GM12878 (cell line): ENCODE measurements around the gene TSPO. TPM values are rescaled to one million over a fixed set of nuclear protein-coding genes. Genes with fewer than 3 reads are reported as not detected.
A peak's percentile ranks its signal among the peaks of the same experiment; 100 is the strongest.

Experiments used
- ATAC-seq: fragments of 200-7000 bp; cut with Tn5 transposase; 3 replicates; pipeline ENCODE4 v1.9.1; 2020; ENCODE audit warnings: mild to moderate bottlenecking, moderate library complexity
- BruUV-seq: library from RNA; stranded (reverse); fragments of 400-500 nt; replicated peaks from 2 replicates; lab custom pipeline; 2021; lab: Mats Ljungman, UMichigan
- CTCF ChIA-PET: fragments of 300-600 bp; sonication (Branson Sonifier 250); formaldehyde crosslinking; extraction: SDS; loops from one replicate; lab custom pipeline; 2021; ENCODE audit warnings: inconsistent platforms; lab: Yijun Ruan, JAX
- POLR2A ChIA-PET: fragments of 350-600 bp; formaldehyde crosslinking; extraction: SDS; loops from one replicate; lab custom pipeline; 2021; ENCODE audit warnings: inconsistent platforms; lab: Charles Lee
- RAD21 ChIA-PET: fragments of 300-600 bp; sonication (Branson Sonifier 250); formaldehyde crosslinking; loops from one replicate; lab custom pipeline; 2023; ENCODE audit warnings: antibody characterized with exemption; ENCODE audit not compliant: unreplicated experiment; lab: Charles Lee
- SMC1A ChIA-PET: fragments of 300-600 bp; sonication (Branson Sonifier 250); formaldehyde crosslinking; loops from one replicate; lab custom pipeline; 2023; ENCODE audit not compliant: unreplicated experiment, uncharacterized antibody; lab: Charles Lee
- DNase-seq: peaks from one replicate; pipeline ENCODE4 v3.0.0-alpha.2; 2011; ENCODE audit warnings: low read depth, low spot score
- FAIRE-seq: peaks from 3 replicates; lab custom pipeline; 2011; peaks lifted over from hg19 to GRCh38; lab: Jason Lieb, UNC
- H2AFZ ChIP-seq: 2 replicates; pipeline ENCODE4 v1.6.0; 2011; ENCODE audit warnings: low read depth, low read length, control low read depth; ENCODE audit not compliant: control insufficient read depth
- H3K27ac ChIP-seq: 2 replicates; pipeline ENCODE4 v1.5.1; 2011; ENCODE audit warnings: control low read depth; ENCODE audit not compliant: control insufficient read depth, insufficient read depth
- H3K27me3 ChIP-seq, 2 experiments: replicated peaks in 1 of 2; 2 replicates each; pipeline versions ENCODE4 v1.6.0 to v1.6.1; 2011; ENCODE audit warnings: low read length in 1 of 2; ENCODE audit not compliant: control insufficient read depth in 2 of 2, insufficient read depth in 2 of 2
- H3K36me3 ChIP-seq, 2 experiments: 2 replicates each; pipeline ENCODE4 v1.5.1; 2011; ENCODE audit warnings: low read length in 1 of 2; ENCODE audit not compliant: control insufficient read depth in 2 of 2, insufficient read depth in 2 of 2
- H3K4me1 ChIP-seq: 2 replicates; pipeline ENCODE4 v1.6.1; 2011; ENCODE audit warnings: mild to moderate bottlenecking, low read length, moderate library complexity, mixed read lengths; ENCODE audit not compliant: control insufficient read depth, insufficient read depth
- H3K4me2 ChIP-seq: 2 replicates; pipeline ENCODE4 v1.6.0; 2011; ENCODE audit warnings: control low read depth; ENCODE audit not compliant: control insufficient read depth, insufficient read depth
- H3K4me3 ChIP-seq: fragments of 200-600 bp; sonication (generic); 2 replicates; pipeline ENCODE4 v1.5.1; 2016
- H3K79me2 ChIP-seq: 2 replicates; pipeline ENCODE4 v1.6.0; 2011; ENCODE audit warnings: low read length; ENCODE audit not compliant: control insufficient read depth, insufficient read depth
- H3K9ac ChIP-seq: 2 replicates; pipeline ENCODE4 v1.8.0; 2011; ENCODE audit warnings: low read length, control low read depth, mixed read lengths; ENCODE audit not compliant: control insufficient read depth, insufficient read depth
- H3K9me3 ChIP-seq: replicated peaks from 3 replicates; pipeline ENCODE4 v1.5.1; 2011; ENCODE audit warnings: mild to moderate bottlenecking, low read length; ENCODE audit not compliant: control insufficient read depth, insufficient read depth
- H4K20me1 ChIP-seq: 2 replicates; pipeline ENCODE4 v1.6.0; 2011; ENCODE audit not compliant: control insufficient read depth, insufficient read depth
- BACH1 ChIP-seq: fragments of 450-650 bp; IDR thresholded peaks from 2 replicates; pipeline ENCODE4 v1.6.1; 2017; ENCODE audit warnings: mild to moderate bottlenecking, borderline replicate concordance
- BRCA1 ChIP-seq: IDR thresholded peaks from 2 replicates; pipeline ENCODE4 v1.6.1; 2011; ENCODE audit warnings: low read depth, low read length, improper control_type of control experiment
- CBX5 ChIP-seq: sonication (generic); IDR thresholded peaks from 2 replicates; pipeline ENCODE4 v1.6.1; 2016; ENCODE audit warnings: low read depth, moderate library complexity, mild to moderate bottlenecking, inconsistent platforms
- DPF2 ChIP-seq: fragments of 450-650 bp; IDR thresholded peaks from 2 replicates; pipeline ENCODE4 v1.6.1; 2017; ENCODE audit warnings: mild to moderate bottlenecking
- KAT2A ChIP-seq: conservative IDR thresholded peaks from 2 replicates; pipeline ENCODE4 v1.6.1; 2011; ENCODE audit warnings: low read depth, low read length; ENCODE audit not compliant: control insufficient read depth
- LARP7 ChIP-seq: fragments of 450-650 bp; IDR thresholded peaks from 2 replicates; pipeline ENCODE4 v1.6.1; 2017; ENCODE audit warnings: mild to moderate bottlenecking
- MEF2A ChIP-seq: IDR thresholded peaks from 2 replicates; pipeline ENCODE4 v1.6.1; 2011; ENCODE audit warnings: low read depth, mild to moderate bottlenecking, low read length, moderate library complexity; ENCODE audit not compliant: insufficient read depth
- MEF2B ChIP-seq: fragments of 450-650 bp; IDR thresholded peaks from 2 replicates; pipeline ENCODE4 v1.6.1; 2018; ENCODE audit warnings: mild to moderate bottlenecking, moderate library complexity; ENCODE audit not compliant: partially characterized antibody, poor library complexity, severe bottlenecking
- NR2F1 ChIP-seq: fragments of 450-650 bp; conservative IDR thresholded peaks from 2 replicates; pipeline ENCODE4 v1.6.1; 2017; ENCODE audit warnings: mild to moderate bottlenecking
- PML ChIP-seq: IDR thresholded peaks from 2 replicates; pipeline ENCODE4 v1.6.1; 2012; ENCODE audit warnings: low read length, inconsistent platforms
- SMARCA5 ChIP-seq: fragments of 450-650 bp; IDR thresholded peaks from 2 replicates; pipeline ENCODE4 v1.6.1; 2017; ENCODE audit warnings: mild to moderate bottlenecking
- SPI1 ChIP-seq: IDR thresholded peaks from 2 replicates; pipeline ENCODE4 v1.6.1; 2011; ENCODE audit warnings: low read depth, mild to moderate bottlenecking, low read length, moderate library complexity, borderline replicate concordance; ENCODE audit not compliant: insufficient read depth
- TAF1 ChIP-seq: IDR thresholded peaks from 2 replicates; pipeline ENCODE4 v1.6.1; 2011; ENCODE audit warnings: mild to moderate bottlenecking, low read depth, low read length, borderline replicate concordance
- WRNIP1 ChIP-seq: IDR thresholded peaks from 2 replicates; pipeline ENCODE4 v1.6.1; 2011; ENCODE audit warnings: low read depth, low read length, improper control_type of control experiment, borderline replicate concordance
- ZNF274 ChIP-seq: IDR thresholded peaks from one replicate; pipeline ENCODE4 v1.8.0; 2011; ENCODE audit not compliant: insufficient read length, insufficient read depth
- WGBS: methylation state at CpG from one replicate; pipeline ENCODE4 v1.1.6; 2016; ENCODE audit warnings: low lambda C conversion rate; ENCODE audit not compliant: insufficient replicate concordance, insufficient coverage; ENCODE audit errors: missing lambda C conversion rate; 5-methylcytosine and 5-hydroxymethylcytosine counted together
- in situ Hi-C: fragments of 300-500 bp; cut with MboI; formaldehyde crosslinking; loops from 9 replicates; pipeline ENCODE4 v1.14.3; 2018; ENCODE audit warnings: mixed read lengths
- intact Hi-C: fragments of 100-400 bp; cut with micrococcal nuclease; formaldehyde crosslinking; loops from one replicate; pipeline ENCODE4 v1.14.2; 2022; ENCODE audit not compliant: unreplicated experiment
- polyA plus RNA-seq, 11 experiments: library from polyadenylated mRNA; depleted of rRNA in 4 of 11; unstranded in 6 of 11; stranded (reverse) in 5 of 11; fragments of >200 nt; fragmentation: Nextera tagmentation in 4 of 11; fragmentation: Illumina TruSeq in 1 of 11; extraction: Ambion mirVana in 4 of 11; extraction: Trizol in 1 of 11; gene quantifications; 1 replicate in 1 of 11; 2 replicates in 10 of 11; pipeline versions ENCODE4 v1.2.1 to v1.2.3, GENCODE V29; 2011 to 2016; ENCODE audit warnings: inconsistent platforms in 2 of 11, missing spikeins in 2 of 11, low read depth in 1 of 11
- total RNA-seq, 4 experiments: library from RNA; depleted of rRNA in 3 of 4; stranded (reverse); fragments of >200 nt in 3 of 4; fragmentation: Illumina TruSeq in 1 of 4; extraction: Trizol in 1 of 4; gene quantifications; 2 replicates each; pipeline versions ENCODE4 v1.2.1 to v1.2.3, GENCODE V29; 2013 to 2021
- TF ChIP-seq, protein P1 (sequence below): IDR thresholded peaks from 2 replicates; pipeline ENCODE4 v1.6.1; 2011; ENCODE audit warnings: mild to moderate bottlenecking, low read depth, low read length, moderate library complexity; ENCODE audit not compliant: insufficient replicate concordance
- TF ChIP-seq, protein P2 (sequence below): fragments of 450-650 bp; IDR thresholded peaks from 2 replicates; pipeline ENCODE4 v1.6.1; 2016; ENCODE audit warnings: mild to moderate bottlenecking, moderate library complexity, borderline replicate concordance

TSPO gene
- total and polyA plus RNA-seq, 10 of the 15 experiments (the other 5 are each of a cell fraction or from before 2014, with no cell fraction given), result 1.4 to 50.5 (median 18.8) TPM

DNA sequence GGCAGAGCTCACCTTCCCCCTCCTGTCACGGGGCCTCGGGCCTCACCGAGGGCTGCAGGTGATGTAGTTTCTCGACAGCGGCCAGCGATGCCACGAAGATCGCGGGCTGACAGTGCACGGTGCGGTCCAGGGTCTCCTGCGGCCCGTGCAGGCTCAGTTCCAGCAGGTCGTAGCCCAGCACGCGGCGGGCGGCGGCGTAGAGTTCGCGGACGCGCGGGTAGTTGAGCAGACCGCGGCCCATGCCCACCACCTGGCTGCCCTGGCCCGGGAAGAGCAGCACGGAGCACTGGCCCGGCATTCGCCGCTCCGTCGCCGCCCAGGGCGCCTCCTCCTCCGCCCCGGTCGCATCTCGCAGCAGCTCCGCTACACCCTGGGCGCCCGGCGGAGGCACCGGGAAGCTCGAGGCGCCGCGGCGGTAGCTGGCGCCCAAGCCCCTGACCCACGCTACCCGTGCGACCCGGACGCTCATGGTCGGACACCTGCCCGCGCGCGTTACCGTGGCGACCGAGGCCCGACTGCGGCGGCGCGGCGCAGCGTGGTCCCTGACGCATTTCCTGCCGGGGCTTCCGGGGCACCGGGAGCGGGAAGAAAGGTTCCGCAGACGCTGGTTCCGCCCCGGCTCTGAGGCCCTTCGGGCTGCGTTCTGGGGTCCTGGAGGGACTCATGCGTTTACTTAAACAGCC, 8.3 kb upstream of the TSPO start, which contains the start of gene MCAT (continued):
- peak; percentile 57 for TF ChIP-seq DPF2
- TF ChIP-seq SMARCA5, result peak; percentile 69; the same call in 1 of the 2 replicates
- no peak; the same call in 1 of the 2 replicates for TF ChIP-seq BACH1
- TF ChIP-seq NR2F1, result peak; percentile 77
- no peak for TF ChIP-seq KAT2A
- no peak for TF ChIP-seq SPI1
- 0 out of 2 replicates have a peak, but pooled peaks have one; percentile 30 for TF ChIP-seq PML
- TF ChIP-seq, protein P1, sequence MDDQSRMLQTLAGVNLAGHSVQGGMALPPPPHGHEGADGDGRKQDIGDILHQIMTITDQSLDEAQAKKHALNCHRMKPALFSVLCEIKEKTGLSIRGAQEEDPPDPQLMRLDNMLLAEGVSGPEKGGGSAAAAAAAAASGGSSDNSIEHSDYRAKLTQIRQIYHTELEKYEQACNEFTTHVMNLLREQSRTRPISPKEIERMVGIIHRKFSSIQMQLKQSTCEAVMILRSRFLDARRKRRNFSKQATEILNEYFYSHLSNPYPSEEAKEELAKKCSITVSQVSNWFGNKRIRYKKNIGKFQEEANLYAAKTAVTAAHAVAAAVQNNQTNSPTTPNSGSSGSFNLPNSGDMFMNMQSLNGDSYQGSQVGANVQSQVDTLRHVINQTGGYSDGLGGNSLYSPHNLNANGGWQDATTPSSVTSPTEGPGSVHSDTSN, result no peak
- peak; percentile 22 for TF ChIP-seq MEF2B
- no peak for TF ChIP-seq ZNF274

DNA sequence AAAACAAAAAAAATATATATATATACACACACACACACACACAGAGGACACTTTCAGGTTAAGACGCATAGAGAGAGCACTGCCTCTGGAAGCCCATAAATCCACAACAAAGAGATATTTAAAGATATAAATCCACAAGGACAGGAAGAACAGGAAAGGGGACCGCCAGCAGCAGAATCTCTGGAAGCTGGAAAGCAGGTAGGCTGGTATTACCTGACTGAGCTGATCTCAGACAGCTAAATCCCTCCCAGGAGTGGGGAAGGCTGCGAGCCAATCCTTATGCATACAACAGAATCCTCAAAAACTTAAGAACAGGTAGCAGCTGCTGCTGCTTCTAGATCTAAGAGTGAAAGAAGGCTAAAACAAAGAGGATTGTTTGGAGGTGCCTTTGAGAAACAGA, 6.4 kb upstream of the TSPO start:
- WGBS, result 79% methylated on average over 3 of the region's 3 CpGs
- no peaks in the 10 kb centered on the region for H3K27me3 ChIP-seq
- no peak for TF ChIP-seq CBX5
- no peak for TF ChIP-seq WRNIP1
- TF ChIP-seq BRCA1, result no peak
- TF ChIP-seq, protein P2, sequence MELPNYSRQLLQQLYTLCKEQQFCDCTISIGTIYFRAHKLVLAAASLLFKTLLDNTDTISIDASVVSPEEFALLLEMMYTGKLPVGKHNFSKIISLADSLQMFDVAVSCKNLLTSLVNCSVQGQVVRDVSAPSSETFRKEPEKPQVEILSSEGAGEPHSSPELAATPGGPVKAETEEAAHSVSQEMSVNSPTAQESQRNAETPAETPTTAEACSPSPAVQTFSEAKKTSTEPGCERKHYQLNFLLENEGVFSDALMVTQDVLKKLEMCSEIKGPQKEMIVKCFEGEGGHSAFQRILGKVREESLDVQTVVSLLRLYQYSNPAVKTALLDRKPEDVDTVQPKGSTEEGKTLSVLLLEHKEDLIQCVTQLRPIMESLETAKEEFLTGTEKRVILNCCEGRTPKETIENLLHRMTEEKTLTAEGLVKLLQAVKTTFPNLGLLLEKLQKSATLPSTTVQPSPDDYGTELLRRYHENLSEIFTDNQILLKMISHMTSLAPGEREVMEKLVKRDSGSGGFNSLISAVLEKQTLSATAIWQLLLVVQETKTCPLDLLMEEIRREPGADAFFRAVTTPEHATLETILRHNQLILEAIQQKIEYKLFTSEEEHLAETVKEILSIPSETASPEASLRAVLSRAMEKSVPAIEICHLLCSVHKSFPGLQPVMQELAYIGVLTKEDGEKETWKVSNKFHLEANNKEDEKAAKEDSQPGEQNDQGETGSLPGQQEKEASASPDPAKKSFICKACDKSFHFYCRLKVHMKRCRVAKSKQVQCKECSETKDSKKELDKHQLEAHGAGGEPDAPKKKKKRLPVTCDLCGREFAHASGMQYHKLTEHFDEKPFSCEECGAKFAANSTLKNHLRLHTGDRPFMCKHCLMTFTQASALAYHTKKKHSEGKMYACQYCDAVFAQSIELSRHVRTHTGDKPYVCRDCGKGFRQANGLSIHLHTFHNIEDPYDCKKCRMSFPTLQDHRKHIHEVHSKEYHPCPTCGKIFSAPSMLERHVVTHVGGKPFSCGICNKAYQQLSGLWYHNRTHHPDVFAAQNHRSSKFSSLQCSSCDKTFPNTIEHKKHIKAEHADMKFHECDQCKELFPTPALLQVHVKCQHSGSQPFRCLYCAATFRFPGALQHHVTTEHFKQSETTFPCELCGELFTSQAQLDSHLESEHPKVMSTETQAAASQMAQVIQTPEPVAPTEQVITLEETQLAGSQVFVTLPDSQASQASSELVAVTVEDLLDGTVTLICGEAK, result no peak
- TF ChIP-seq LARP7, result no peak
- TF ChIP-seq TAF1, result no peak
- no peak for TF ChIP-seq MEF2A

More for the DNA sequence above, 6.4 kb upstream of the TSPO start:
- Histone ChIP-seq H3K9me3 (no peaks in the 10 kb centered on the region), H3K9ac (no peak overlapping the region), H3K79me2 (peaks cover 7% of the 10 kb centered on the region), H4K20me1 (no peaks in the 10 kb centered on the region), H3K4me1 (peaks cover 17% of the 10 kb centered on the region), H3K4me2 (no peak overlapping the region), H3K4me3 (no peak overlapping the region), H2AFZ (no peak overlapping the region), H3K27ac (no peak overlapping the region), H3K36me3 (no peaks in the 10 kb centered on the region; a peak in 2 of 4 replicates)
- no TSS peak for BruUV-seq
- ChIA-PET SMC1A (interaction anchor here (1.3 kb wide), 1 partner anchor 27 kb away, joined by 3 read pairs; no protein-coding TSS in a partner anchor), POLR2A (interaction anchor here (0.5 kb wide), 1 partner anchor 10 kb away, joined by 3 read pairs; no protein-coding TSS in a partner anchor), RAD21 (no interaction called here), CTCF (interaction anchor here (0.5 kb wide), 1 partner anchor 389 kb away, joined by 4 read pairs; no protein-coding TSS in a partner anchor)
- in situ Hi-C loops, result no loop called here
- ATAC-seq (no peak), DNase-seq (no peak), FAIRE-seq (no peak)
- intact Hi-C loops, result no loop called here
